ENCODE results near the gene LAMTOR4. TPM values are rescaled to one million over a fixed set of nuclear protein-coding genes. Genes with fewer than 3 reads are reported as not detected.
"Not testable (repeated sequence)": the region's sequence is repeated elsewhere in the genome, so short reads cannot be mapped to it uniquely, and the experiment has no call there.

The LAMTOR4 gene
- total and polyA plus RNA-seq, 2 donors (not counting 1 experiment from before 2014, with no cell fraction given), result 214 to 448 TPM

GRCh38 chr7:100192969-100193368 lies 44.3 kb downstream of the LAMTOR4 start:
- TF ChIP-seq EZH2 (IDR thresholded peaks at IDR 0.05; ENCODE audit: borderline replicate concordance, insufficient read depth, low read depth, low read length, poor library complexity, severe bottlenecking) (no peak), CTCF (IDR thresholded peaks at IDR 0.05) (no peak)
- Histone ChIP-seq H3K27me3 (replicated peaks in 1 of 4; ENCODE audit: control extremely low read depth in 1 of 4, control insufficient read depth in 3 of 4, insufficient read depth in 4 of 4, low read length in 3 of 4) (no peaks in the 10 kb centered on the region), H3K4me1 (ENCODE audit: control insufficient read depth in 2 of 2, insufficient read depth in 2 of 2, low read length in 2 of 2) (peaks cover 64 to 70% of the 10 kb centered on the region in 2 donors), H4K20me1 (ENCODE audit: control insufficient read depth, insufficient read depth, low read length, poor library complexity, severe bottlenecking) (no peaks in the 10 kb centered on the region), H3K36me3 (replicated peaks in 1 of 2; ENCODE audit: control extremely low read depth in 1 of 2, control insufficient read depth in 1 of 2, extremely low read depth in 1 of 2, insufficient read depth in 2 of 2, low read length in 1 of 2) (no peaks in the 10 kb centered on the region), H2AFZ (ENCODE audit: insufficient read depth, low read depth, low read length, poor library complexity, severe bottlenecking) (no peak overlapping the region), H3K27ac (ENCODE audit: low read length in 2 of 2) (peak overlapping the region; percentile 81 to 83), H3K79me2 (ENCODE audit: control insufficient read depth, insufficient read depth, low read length) (no peaks in the 10 kb centered on the region), H3K4me3 (ENCODE audit: control extremely low read depth in 1 of 5, extremely low read depth in 1 of 5, insufficient read depth in 1 of 5, low read depth in 2 of 5, low read length in 4 of 5) (peak overlapping the region in 1 of 5 experiments; percentile 34), H3K9me3 (ENCODE audit: control extremely low read depth in 1 of 3, control insufficient read depth in 2 of 3, insufficient read depth in 1 of 3, low read length in 2 of 3) (peaks cover 0 to 5% (median 0%) of the 10 kb centered on the region in 3 donors), H3K4me2 (replicated peaks; ENCODE audit: low read depth, low read length, poor library complexity, severe bottlenecking) (peak overlapping the region; percentile 57), H3K9ac (ENCODE audit: low read length) (no peak overlapping the region)
- DNase-seq, result no peak
- ChIA-PET POLR2A (interaction anchor here (0.7 to 2.2 kb wide), 4 partner anchors 10 to 176 kb away, joined by 3 to 4 read pairs (median 4); partner anchors contain the start of gene GAL3ST4), CTCF (interaction anchor here (0.9 to 5.0 kb wide), 6 partner anchors 10 to 153 kb away, joined by 3 to 41 read pairs (median 4); no protein-coding TSS in a partner anchor)
- Mint-ChIP-seq H3K4me1 (peaks cover 75% of the 10 kb centered on the region), H3K4me3 (peak overlapping the region; percentile 77), H3K9me3 (ENCODE audit: insufficient read depth) (no peaks in the 10 kb centered on the region), H3K27me3 (no peaks in the 10 kb centered on the region), H3K27ac (peak overlapping the region; percentile 97)
- ATAC-seq (ENCODE audit: low read depth), result no peak
- intact Hi-C loops (cut with micrococcal nuclease), result loop anchor here (2.0 to 5.0 kb wide), 2 partner anchors 16 to 36 kb away; partner anchors contain the start of genes GPC2, STAG3 and TRAPPC14
- WGBS (ENCODE audit: insufficient coverage), result 39% methylated on average over 2 of the region's 3 CpGs

GRCh38 chr7:100195222-100195621 lies 46.5 kb downstream of the LAMTOR4 start:
- no peak for DNase-seq
- peak overlapping the region; percentile 44 for H3K4me3 Mint-ChIP-seq
- Histone ChIP-seq H3K27ac (ENCODE audit: low read length in 2 of 2) (peak overlapping the region; percentile 56 to 57), H3K79me2 (ENCODE audit: control insufficient read depth, insufficient read depth, low read length) (no peaks in the 10 kb centered on the region), H3K4me3 (ENCODE audit: control extremely low read depth in 1 of 5, extremely low read depth in 1 of 5, insufficient read depth in 1 of 5, low read depth in 2 of 5, low read length in 4 of 5) (no peak overlapping the region), H3K9ac (ENCODE audit: low read length) (no peak overlapping the region), H4K20me1 (ENCODE audit: control insufficient read depth, insufficient read depth, low read length, poor library complexity, severe bottlenecking) (no peaks in the 10 kb centered on the region), H3K4me1 (ENCODE audit: control insufficient read depth in 2 of 2, insufficient read depth in 2 of 2, low read length in 2 of 2) (peaks cover 68 to 82% of the 10 kb centered on the region in 2 donors), H3K4me2 (replicated peaks; ENCODE audit: low read depth, low read length, poor library complexity, severe bottlenecking) (peak overlapping the region; percentile 44), H3K27me3 (replicated peaks in 1 of 4; ENCODE audit: control extremely low read depth in 1 of 4, control insufficient read depth in 3 of 4, insufficient read depth in 4 of 4, low read length in 3 of 4) (no peaks in the 10 kb centered on the region), H2AFZ (ENCODE audit: insufficient read depth, low read depth, low read length, poor library complexity, severe bottlenecking) (peak overlapping the region; percentile 22), H3K9me3 (ENCODE audit: control extremely low read depth in 1 of 3, control insufficient read depth in 2 of 3, insufficient read depth in 1 of 3, low read length in 2 of 3) (peaks cover 0 to 5% (median 0%) of the 10 kb centered on the region in 3 donors), H3K36me3 (replicated peaks in 1 of 2; ENCODE audit: control extremely low read depth in 1 of 2, control insufficient read depth in 1 of 2, extremely low read depth in 1 of 2, insufficient read depth in 2 of 2, low read length in 1 of 2) (no peaks in the 10 kb centered on the region)
- no peaks in the 10 kb centered on the region for H3K9me3 Mint-ChIP-seq (ENCODE audit: insufficient read depth)
- TF ChIP-seq EZH2 (IDR thresholded peaks at IDR 0.05; ENCODE audit: borderline replicate concordance, insufficient read depth, low read depth, low read length, poor library complexity, severe bottlenecking) (no peak), CTCF (IDR thresholded peaks at IDR 0.05) (no peak)
- H3K27ac Mint-ChIP-seq, result peak overlapping the region; percentile 86
- CTCF ChIA-PET, result interaction anchor here (0.6 to 5.0 kb wide), 9 partner anchors 10 to 392 kb away, joined by 3 to 41 read pairs (median 5); partner anchors contain the start of genes GPC2 and STAG3
- POLR2A ChIA-PET, result interaction anchor here (1.0 to 2.8 kb wide), 4 partner anchors 15 to 233 kb away, joined by 3 to 13 read pairs (median 6); partner anchors contain the start of genes LAMTOR4 and ZCWPW1
- ATAC-seq (ENCODE audit: low read depth), result no peak
- H3K4me1 Mint-ChIP-seq, result peaks cover 85% of the 10 kb centered on the region
- intact Hi-C loops (cut with micrococcal nuclease), result no loop called here
- WGBS (ENCODE audit: insufficient coverage), result no CpG with 5 or more reads among the region's 2 CpGs
- no peaks in the 10 kb centered on the region for H3K27me3 Mint-ChIP-seq

GRCh38 chr7:100195901-100196322 lies 47.2 kb downstream of the LAMTOR4 start:
- DNase-seq, result peak; percentile 68
- peak overlapping the region; percentile 69 for H3K4me3 Mint-ChIP-seq
- H3K9me3 Mint-ChIP-seq (ENCODE audit: insufficient read depth); H3K79me2 ChIP-seq (ENCODE audit: control insufficient read depth, insufficient read depth, low read length); H3K27me3 Mint-ChIP-seq; H3K9ac ChIP-seq (ENCODE audit: low read length); intact Hi-C loops (cut with micrococcal nuclease); H3K9me3 ChIP-seq (ENCODE audit: control extremely low read depth in 1 of 3, control insufficient read depth in 2 of 3, insufficient read depth in 1 of 3, low read length in 2 of 3); H4K20me1 ChIP-seq (ENCODE audit: control insufficient read depth, insufficient read depth, low read length, poor library complexity, severe bottlenecking); H3K36me3 ChIP-seq (replicated peaks in 1 of 2; ENCODE audit: control extremely low read depth in 1 of 2, control insufficient read depth in 1 of 2, extremely low read depth in 1 of 2, insufficient read depth in 2 of 2, low read length in 1 of 2); H3K27me3 ChIP-seq (replicated peaks in 1 of 4; ENCODE audit: control extremely low read depth in 1 of 4, control insufficient read depth in 3 of 4, insufficient read depth in 4 of 4, low read length in 3 of 4); H2AFZ ChIP-seq (ENCODE audit: insufficient read depth, low read depth, low read length, poor library complexity, severe bottlenecking): not testable (repeated sequence)
- 20% methylated on average over 1 of the region's 6 CpGs for WGBS (ENCODE audit: insufficient coverage)
- peaks cover 66 to 82% of the 10 kb centered on the region in 2 donors for H3K4me1 ChIP-seq (ENCODE audit: control insufficient read depth in 2 of 2, insufficient read depth in 2 of 2, low read length in 2 of 2)
- peak overlapping the region in 1 of 5 experiments; percentile 33 for H3K4me3 ChIP-seq (ENCODE audit: control extremely low read depth in 1 of 5, extremely low read depth in 1 of 5, insufficient read depth in 1 of 5, low read depth in 2 of 5, low read length in 4 of 5)
- ATAC-seq (ENCODE audit: low read depth), result peak; percentile 47
- POLR2A ChIA-PET, result interaction anchor here (0.7 to 2.8 kb wide), 6 partner anchors 15 to 233 kb away, joined by 3 to 13 read pairs (median 4); partner anchors contain the start of genes LAMTOR4 and ZCWPW1
- H3K27ac Mint-ChIP-seq, result peak overlapping the region; percentile 86
- H3K4me2 ChIP-seq (replicated peaks; ENCODE audit: low read depth, low read length, poor library complexity, severe bottlenecking), result peak overlapping the region; percentile 44
- CTCF ChIA-PET, result interaction anchor here (0.5 to 5.0 kb wide), 8 partner anchors 12 to 227 kb away, joined by 3 to 41 read pairs (median 4); partner anchors contain the start of genes GPC2 and STAG3
- H3K27ac ChIP-seq (ENCODE audit: low read length in 2 of 2), result peak overlapping the region; percentile 56 to 57
- H3K4me1 Mint-ChIP-seq, result peaks cover 85% of the 10 kb centered on the region
